Measurements from ENCODE around the gene STIM2.

Gene STIM2

DNA sequence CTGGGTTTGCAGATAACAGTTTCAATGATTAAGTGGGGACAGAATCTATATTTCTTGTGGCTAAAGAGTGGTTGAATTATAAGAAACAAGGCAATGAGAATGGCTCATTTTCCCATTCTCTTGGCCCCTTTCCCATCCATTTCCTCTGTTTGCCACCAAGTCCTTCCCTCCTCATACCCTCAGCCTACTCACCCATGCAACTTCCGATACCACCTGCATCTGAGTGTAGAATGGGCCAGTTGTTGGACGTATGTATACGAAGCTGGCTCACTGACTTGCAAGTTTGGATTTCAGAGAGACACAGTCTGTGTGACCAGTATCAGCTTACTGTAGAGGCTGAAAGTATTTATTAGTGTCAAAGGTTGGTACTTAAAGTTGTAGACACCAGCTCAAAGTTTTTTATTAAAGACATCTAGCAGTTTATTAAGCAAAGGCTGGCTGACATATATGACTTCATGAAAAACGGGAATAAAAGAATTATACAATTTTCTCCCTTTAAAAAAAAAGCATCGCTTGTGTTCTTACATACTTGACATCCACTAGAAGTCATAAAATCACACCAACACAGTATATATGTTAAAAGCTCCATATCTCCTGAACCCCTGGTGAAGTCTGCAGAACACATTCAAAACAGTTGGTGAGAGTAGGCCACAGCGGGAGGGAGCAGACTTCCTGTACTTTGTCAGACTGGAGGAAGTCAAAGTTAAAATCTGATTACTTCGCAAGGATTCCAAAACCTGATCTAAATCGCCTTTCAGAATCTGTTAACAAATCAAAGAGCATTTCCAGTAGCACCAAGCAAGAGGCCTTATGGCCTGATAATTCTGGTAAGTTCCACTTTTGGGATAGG, 22.4 kb upstream of the STIM2 start:
- no peak for DNase-seq

GRCh38 chr4:26839016-26839415, 21.6 kb upstream of the STIM2 start:
- no peak for DNase-seq

DNA sequence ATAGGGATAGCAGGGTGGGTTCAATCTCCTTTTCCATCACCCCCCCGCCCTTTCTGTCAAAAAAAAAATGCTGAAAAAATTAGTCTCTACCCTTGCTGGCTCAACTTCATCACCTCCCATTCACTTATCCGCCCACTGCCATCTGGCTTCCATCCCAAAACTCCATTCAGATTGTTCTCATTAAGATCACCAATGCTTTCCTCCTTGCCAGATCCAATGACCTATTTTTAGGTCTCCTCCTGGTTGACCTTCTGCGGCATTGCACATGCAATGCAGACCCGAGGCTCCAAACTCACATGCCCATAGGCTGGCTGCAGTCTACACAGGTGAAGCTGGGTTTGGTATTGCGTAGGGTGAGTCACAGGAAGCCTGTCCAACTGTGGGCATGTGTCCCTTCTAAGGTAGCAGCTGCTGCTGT, 21.1 kb upstream of the STIM2 start:
- DNase-seq, result no peak

DNA sequence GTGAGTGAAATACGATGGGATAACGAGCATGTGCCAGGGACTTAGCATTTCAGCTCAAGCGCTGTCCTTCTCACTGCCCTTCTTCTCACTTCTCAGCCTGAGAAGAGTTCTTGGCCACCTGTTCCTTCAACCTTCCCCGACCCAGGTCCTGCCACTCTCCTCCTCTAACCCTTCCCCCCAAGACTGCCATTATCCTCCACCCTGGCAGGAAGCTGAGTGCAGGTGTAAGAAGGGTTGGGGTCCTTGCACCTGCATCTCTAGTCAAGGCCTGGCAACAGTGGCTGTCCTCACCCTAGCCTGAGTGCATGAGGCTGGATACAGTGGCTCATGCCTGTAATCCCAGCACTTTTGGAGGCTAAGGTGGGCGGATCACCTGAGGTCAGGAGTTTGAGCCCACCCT, 19.9 kb upstream of the STIM2 start:
- DNase-seq, result no peak

DNA sequence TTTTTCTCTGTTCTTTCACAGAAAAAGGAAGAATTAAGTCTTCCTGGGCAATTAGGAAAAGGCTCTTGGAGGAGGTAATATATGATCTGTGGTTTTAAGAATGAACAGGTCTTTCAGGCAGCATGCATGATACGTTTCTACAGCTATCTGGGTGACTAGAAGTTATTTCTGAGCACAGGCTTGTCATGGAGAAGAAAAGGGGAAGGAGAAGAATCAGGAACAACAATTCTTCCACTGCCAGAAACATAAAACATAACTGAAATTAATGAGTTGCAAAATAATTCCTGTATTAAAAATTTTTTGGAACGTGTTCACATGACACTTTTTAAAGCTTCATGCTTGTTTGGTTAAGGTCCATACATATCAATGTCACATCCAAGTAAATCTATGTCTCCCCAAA, 17.7 kb upstream of the STIM2 start:
- no peak for DNase-seq

DNA sequence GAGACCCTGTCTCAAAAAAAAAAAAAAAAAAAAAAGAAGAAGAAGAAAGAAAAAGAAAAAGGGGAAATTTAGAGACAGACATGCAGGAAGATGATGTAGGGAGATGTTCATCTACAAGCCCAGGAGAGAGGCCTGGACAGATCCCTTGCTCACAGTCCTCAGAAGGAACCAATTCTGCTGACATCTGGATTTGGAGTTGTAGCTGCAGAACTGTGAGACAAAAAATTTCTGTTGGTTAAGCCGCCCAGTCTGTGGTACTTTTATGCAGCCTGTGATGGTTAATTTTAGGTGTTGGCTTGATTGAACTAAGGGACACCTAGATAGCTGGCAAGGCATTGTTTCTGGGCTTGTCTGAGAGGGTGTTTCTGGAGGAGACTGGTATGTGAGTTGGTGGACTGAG, 10.1 kb upstream of the STIM2 start:
- DNase-seq, result no peak

GRCh38 chr4:26851129-26851528, 9.5 kb upstream of the STIM2 start:
- no peak for DNase-seq

DNA sequence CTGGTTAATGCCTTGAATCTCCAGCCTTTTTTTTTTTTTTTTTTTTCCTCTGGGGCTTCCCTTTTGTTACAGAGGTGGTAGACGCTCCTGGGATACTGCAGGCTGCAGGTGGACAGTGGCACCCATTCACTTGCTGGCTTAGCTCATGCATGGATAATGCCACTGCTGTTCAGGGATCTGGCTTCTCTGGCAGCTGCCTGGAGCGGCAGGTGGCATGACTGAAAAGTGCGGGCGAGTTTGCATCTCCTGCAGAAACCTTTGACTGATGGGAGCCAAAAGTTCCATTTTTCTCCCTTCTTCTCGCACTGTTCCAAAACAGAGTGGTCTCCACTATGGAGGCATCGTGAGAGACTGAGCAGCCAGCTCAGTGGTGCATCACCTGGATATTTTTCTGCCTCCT, 5.9 kb upstream of the STIM2 start:
- DNase-seq, result no peak

GRCh38 chr4:26856906-26857277, 3.7 kb upstream of the STIM2 start:
- DNase-seq, result no peak

DNA sequence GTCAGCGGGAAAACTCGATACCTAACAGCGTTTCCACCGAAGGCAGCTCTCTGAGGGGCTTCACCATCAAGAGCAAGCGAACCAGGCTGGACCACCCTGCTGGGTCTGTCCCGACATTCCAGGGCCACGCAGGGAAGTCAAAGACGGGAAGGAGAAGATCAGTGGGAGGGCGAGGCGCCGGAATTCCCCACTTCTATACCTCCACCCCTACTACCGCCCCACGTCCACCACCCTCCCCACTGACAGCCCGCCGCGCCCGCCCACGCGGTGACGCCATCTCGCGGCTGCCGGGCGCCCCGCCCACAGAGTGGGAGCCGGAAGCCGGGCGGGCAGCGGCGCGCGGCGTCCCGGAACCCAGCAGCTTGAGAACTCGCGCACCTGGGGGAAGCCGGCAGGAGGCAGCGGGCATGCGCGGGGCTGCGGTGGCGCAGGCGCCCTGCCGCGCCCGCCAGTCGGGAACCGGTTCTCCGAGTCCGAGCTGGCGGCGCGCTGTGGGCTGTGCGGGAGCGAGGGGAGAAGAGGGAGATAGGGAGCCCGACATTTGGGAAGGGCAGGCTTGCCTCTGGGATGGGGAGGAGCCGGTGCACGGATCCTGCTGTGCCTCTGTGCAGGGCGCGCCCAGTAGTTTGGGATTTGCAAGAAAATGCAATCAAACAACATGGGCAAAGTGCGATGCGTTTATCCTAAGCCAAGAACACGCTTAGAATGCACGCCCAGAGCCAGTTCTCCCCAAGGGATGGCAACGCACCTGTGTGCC, 3.2 kb upstream of the STIM2 start:
- peak; percentile 72 for DNase-seq

GRCh38 chr4:26858035-26858918, 2.4 kb upstream of the STIM2 start:
- DNase-seq, result no peak

DNA sequence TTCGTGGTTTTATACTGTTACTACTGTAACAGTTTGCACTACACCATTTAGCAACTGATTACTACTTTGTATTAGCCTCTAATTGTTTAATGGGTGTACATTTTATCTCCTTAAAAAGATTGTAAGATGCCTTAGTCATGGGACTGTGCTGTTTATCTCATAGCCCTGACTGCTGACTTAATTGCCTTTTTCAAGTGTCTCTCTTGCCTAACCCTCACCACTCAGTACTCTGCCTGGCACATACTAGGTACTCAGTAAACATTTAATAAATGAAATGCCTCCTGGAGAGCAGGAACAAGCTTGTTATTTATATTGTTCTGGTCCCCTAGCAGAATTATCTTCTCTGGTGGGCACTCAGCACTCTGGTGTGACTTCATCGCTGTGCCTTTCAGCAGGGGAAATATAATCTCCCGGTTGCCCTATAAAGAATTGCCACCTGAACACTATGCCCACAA, 1.7 kb upstream of the STIM2 start:
- DNase-seq, result no peak

GRCh38 chr4:26859762-26860156, 882 bp upstream of the STIM2 start:
- no peak for DNase-seq

DNA sequence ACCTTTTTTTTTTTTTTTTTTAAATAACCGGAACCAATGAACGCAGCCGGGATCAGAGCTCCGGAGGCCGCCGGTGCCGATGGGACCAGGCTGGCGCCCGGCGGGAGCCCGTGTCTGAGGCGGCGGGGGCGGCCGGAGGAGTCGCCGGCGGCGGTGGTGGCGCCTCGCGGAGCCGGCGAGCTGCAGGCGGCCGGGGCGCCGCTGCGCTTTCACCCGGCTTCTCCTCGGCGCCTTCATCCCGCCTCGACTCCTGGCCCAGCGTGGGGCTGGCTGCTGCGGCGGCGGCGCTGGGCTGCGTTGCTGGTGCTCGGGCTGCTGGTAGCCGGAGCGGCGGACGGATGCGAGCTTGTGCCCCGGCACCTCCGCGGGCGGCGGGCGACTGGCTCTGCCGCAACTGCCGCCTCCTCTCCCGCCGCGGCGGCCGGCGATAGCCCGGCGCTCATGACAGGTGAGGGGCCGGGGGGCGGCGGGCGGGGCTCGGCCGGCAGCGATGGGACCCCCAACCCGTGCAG, 337 bp downstream of the STIM2 start:
- no peak for DNase-seq

- DNase-seq, result peak; percentile 50
Measured at GRCh38 chr4:26861434-26862186, 969 bp downstream of the STIM2 start.

DNA sequence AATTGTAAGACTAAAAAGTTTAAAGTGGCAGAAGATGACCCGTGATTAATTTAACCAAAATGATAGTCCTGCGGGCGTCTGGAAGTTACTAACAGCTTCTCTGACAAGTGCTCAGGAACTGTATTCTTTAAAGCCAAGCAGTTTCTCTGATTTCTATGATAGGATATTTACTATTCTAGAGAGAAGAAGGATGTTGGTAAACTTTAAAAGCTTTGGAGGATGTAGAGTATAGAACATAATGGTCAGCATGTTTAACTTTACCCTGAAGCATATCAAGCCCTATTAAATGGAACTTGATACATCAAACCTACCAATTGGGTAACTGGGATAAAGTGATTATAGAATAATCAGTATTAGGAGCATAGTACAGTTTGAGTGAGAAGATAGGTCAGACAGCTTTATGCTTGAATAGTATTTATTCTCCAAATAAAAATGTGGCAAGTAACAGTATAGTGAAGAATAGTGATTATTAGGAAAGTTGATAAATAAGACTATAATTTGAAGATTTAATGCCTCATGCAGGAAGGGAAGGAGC, 1.8 kb downstream of the STIM2 start:
- no peak for DNase-seq

DNA sequence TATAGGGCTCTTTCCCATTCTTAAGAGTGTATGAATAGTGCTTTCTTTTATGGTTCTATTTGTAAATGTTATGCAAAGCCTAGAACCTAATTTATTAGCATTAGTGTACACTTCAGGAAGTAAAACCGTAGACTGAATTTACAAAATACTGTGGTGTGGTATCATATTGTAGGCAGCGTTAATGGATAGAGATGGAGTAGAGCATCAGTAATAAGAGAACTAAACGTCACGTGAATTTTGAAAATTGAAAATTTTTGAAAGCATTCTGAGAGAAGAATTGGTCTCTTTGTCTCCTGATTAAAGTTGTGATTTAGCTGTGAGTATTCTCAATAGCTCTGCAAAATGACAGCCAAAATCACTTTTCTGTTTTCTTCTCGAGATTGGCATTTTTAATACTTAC, 2.9 kb downstream of the STIM2 start:
- no peak for DNase-seq

- DNase-seq, result no peak
Measured at GRCh38 chr4:26864899-26865298, 4.3 kb downstream of the STIM2 start.

DNA sequence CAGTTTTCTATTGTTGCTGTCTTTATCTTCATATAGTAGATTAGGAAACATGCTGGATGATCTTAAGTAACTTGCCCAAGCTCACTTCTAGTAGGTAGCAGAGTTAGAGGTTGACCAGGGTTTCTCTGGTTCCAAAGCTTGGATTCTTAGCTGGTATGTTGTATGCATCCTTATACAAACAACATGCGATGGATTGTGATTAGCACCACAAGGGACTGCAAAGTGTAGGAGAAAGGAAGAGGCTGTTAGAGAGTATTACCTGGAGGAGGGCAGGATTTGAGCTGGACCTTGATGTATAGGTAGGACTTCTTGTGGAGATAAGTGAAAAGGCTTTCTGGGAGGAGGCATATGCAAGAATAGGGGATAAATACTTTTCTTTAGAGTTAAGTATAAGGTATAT, 5.6 kb downstream of the STIM2 start:
- no peak for DNase-seq

DNA sequence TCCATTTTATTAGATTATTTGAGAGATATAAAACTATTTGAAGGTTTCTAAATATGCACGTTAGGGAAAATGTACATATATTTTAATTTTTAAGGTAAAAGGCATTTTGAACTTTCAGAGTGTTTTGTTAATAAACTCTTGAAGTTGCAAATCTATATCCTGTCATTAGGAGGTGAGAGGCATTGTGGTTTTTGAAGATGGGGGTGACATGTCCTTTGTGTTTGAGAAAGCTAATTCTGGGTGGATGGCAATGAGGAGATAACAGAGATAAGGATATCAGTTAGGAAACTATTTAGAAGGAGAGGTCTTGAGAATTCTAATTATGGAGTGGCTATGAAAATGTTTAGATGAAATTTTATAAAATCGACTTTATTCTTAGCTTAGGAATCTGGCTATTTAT, 6.1 kb downstream of the STIM2 start:
- DNase-seq, result no peak

DNA sequence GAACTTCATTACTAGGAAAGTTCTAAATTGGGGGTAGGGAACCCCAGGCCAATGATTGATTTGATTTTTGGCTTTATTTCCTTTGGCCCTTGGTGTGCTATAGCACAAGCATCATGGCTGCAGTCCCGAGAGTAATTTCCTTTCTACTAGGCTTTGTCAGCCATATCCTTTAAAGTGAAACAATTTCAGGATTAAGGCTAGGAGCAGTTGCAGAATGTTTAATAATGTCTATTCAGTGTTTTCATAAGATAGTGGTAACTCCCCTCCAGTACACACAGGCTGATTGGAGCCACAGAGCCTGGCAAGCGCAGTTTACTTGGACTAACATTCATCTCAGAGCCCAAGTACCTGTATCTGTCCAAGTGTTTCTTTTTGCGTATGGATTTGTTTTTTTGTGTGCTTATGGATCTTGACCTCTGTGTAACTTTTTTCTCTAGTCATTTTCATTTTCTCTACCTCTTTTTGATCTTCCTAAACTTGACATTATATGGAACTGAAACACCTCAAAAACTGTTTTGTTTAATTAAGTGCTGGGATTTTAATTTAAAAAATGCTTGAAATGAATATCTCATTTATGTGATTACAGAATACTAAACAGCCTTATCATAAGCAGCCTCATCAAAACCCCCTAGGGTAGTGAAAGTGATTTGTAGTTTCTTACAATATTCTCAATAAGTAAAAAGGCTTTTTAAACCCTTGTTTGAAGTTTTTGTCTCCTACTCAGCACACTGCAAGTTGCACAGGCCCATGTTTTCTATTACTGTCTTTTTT, 7.5 kb downstream of the STIM2 start:
- no peak for DNase-seq

Measured in NCI-H1105 (cell line).